Panc1 (cell line): Measurements from ENCODE around the gene ADAMTS2.

Source experiments
- POLR2AphosphoS5 ChIP-seq: IDR thresholded peaks from 2 replicates; pipeline ENCODE4 v1.6.1; 2012; ENCODE audit warnings: mild to moderate bottlenecking, low read depth, low read length, moderate library complexity
- TCF7L2 ChIP-seq: IDR thresholded peaks from 2 replicates; pipeline ENCODE4 v1.6.1; 2011; ENCODE audit warnings: mild to moderate bottlenecking, low read depth, low read length, inconsistent platforms

DNA sequence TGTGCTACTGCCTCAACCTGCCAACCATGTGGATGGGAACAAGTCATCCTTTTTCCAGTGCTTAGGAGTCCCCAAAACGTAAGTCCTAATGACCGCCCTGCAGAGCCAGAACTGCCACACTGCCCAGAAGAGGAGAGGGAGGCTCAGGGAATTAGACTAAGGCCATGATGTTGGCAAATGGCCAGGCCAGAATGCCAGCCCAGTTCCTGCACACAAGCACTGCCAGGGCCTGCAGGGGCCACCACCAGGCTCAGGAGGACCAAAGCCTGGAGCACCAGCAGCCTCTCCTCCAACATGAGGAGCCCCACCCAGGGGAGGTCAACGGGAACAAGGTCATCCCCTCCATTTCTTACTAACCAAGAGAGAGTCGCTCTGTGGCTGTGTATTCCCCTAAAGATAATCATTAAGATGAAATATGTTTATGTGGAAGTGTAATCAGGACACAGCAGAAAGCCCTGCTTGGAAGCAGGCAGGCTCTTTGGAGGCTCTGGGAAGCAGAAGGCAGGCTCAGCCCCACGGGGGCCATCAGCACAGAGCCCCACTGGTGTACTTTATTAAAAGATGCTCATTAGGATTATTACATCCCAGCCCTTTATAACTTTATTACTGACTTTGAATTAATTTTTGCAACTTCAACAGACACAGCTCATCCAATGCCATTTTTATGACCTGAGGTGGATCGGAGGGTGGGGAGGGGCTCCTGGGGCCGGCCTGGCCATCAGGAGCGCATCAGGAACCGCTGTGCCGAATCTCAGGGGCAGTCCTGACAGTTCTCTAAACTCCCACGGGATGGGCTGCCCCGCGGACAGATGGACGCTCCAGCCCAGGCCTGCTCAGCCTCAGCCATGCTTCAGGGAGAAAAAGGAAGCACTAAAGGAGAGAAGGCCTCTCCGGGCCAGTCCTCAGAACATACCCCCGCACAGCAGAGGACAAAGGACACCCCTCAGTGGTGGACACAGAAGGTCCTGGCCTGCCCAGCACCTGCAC, 127.0 kb downstream of the ADAMTS2 start:
- TF ChIP-seq TCF7L2 (no peak), POLR2AphosphoS5 (no peak)
